HepG2 (cell line): ENCODE results near the gene RPS2. TPM values are rescaled to one million over a fixed set of nuclear protein-coding genes. Genes with fewer than 3 reads are reported as not detected.

Experiments used
- AGO1 ChIP-seq: fragments of 200-400 bp; formaldehyde crosslinking; IDR thresholded peaks from 2 replicates; pipeline ENCODE4 v1.6.1; 2017; ENCODE audit warnings: mild to moderate bottlenecking, low read depth, low read length, moderate library complexity; ENCODE audit not compliant: poor library complexity, severe bottlenecking
- BORCS8-MEF2B ChIP-seq: sonication (generic); formaldehyde crosslinking; IDR thresholded peaks from 2 replicates; pipeline ENCODE4 v1.8.0; 2022; ENCODE audit warnings: mild to moderate bottlenecking, missing genetic modification reagents
- EEA1 ChIP-seq: sonication (generic); formaldehyde crosslinking; IDR thresholded peaks from 2 replicates; pipeline ENCODE4 v1.5.1; 2020; ENCODE audit warnings: mild to moderate bottlenecking, missing genetic modification reagents, borderline replicate concordance
- FOSL1 ChIP-seq: sonication (generic); formaldehyde crosslinking; IDR thresholded peaks from 2 replicates; pipeline ENCODE4 v1.9.0; 2021; ENCODE audit warnings: missing genetic modification reagents, borderline replicate concordance
- GATAD2A ChIP-seq: IDR thresholded peaks from 2 replicates; pipeline ENCODE4 v1.6.1; 2016
- KDM2A ChIP-seq: sonication (generic); formaldehyde crosslinking; IDR thresholded peaks from 2 replicates; pipeline ENCODE4 v1.4.0; 2020; ENCODE audit warnings: low read depth, missing genetic modification reagents, borderline replicate concordance
- KLF6 ChIP-seq: IDR thresholded peaks from 2 replicates; pipeline ENCODE4 v1.8.0; 2016; ENCODE audit warnings: missing biosample characterization, missing genetic modification reagents
- MTERF4 ChIP-seq: sonication (generic); formaldehyde crosslinking; IDR thresholded peaks from 2 replicates; pipeline ENCODE4 v1.8.0; 2023; ENCODE audit warnings: mild to moderate bottlenecking, missing genetic modification reagents
- NFE2 ChIP-seq: sonication (generic); formaldehyde crosslinking; IDR thresholded peaks from 2 replicates; pipeline ENCODE4 v1.4.0; 2020; ENCODE audit warnings: missing genetic modification reagents
- RNF219 ChIP-seq: sonication (generic); formaldehyde crosslinking; IDR thresholded peaks from 2 replicates; pipeline ENCODE4 v1.5.0; 2020; ENCODE audit warnings: mild to moderate bottlenecking, missing genetic modification reagents
- THYN1 ChIP-seq: sonication (generic); formaldehyde crosslinking; IDR thresholded peaks from 2 replicates; pipeline ENCODE4 v1.8.1; 2023; ENCODE audit warnings: low read depth, mild to moderate bottlenecking, moderate library complexity, missing genetic modification reagents, borderline replicate concordance
- YEATS4 ChIP-seq: sonication (generic); formaldehyde crosslinking; IDR thresholded peaks from 2 replicates; pipeline ENCODE4 v1.4.0; 2020; ENCODE audit warnings: missing genetic modification reagents, borderline replicate concordance
- ZBTB21 ChIP-seq: sonication (generic); formaldehyde crosslinking; IDR thresholded peaks from 2 replicates; pipeline ENCODE4 v1.4.0; 2020; ENCODE audit warnings: missing genetic modification reagents
- ZNF230 ChIP-seq: sonication (generic); formaldehyde crosslinking; IDR thresholded peaks from 2 replicates; pipeline ENCODE4 v1.4.0; 2020; ENCODE audit warnings: mild to moderate bottlenecking, missing genetic modification reagents
- ZNF24 ChIP-seq: fragments of 450-650 bp; IDR thresholded peaks from 2 replicates; pipeline ENCODE4 v1.6.1; 2017; ENCODE audit warnings: antibody characterized with exemption, mild to moderate bottlenecking
- ZNF292 ChIP-seq: sonication (generic); formaldehyde crosslinking; IDR thresholded peaks from 2 replicates; pipeline ENCODE4 v1.8.1; 2022; ENCODE audit warnings: mild to moderate bottlenecking, low read depth, missing genetic modification reagents, borderline replicate concordance
- ZNF331 ChIP-seq: sonication (generic); formaldehyde crosslinking; IDR thresholded peaks from 2 replicates; pipeline ENCODE4 v1.4.0; 2020; ENCODE audit warnings: missing genetic modification reagents
- ZNF598 ChIP-seq: sonication (generic); formaldehyde crosslinking; IDR thresholded peaks from 2 replicates; pipeline ENCODE4 v1.5.1; 2020; ENCODE audit warnings: mild to moderate bottlenecking, missing genetic modification reagents, borderline replicate concordance
- ZNF670 ChIP-seq: sonication (generic); formaldehyde crosslinking; IDR thresholded peaks from 2 replicates; pipeline ENCODE4 v1.8.0; 2022; ENCODE audit warnings: mild to moderate bottlenecking, missing genetic modification reagents, borderline replicate concordance
- ZNF687 ChIP-seq: sonication (generic); formaldehyde crosslinking; IDR thresholded peaks from 2 replicates; pipeline ENCODE4 v1.5.1; 2020; ENCODE audit warnings: mild to moderate bottlenecking, missing genetic modification reagents, moderate library complexity
- ZNF709 ChIP-seq: sonication (generic); formaldehyde crosslinking; IDR thresholded peaks from 2 replicates; pipeline ENCODE4 v1.5.0; 2020; ENCODE audit warnings: mild to moderate bottlenecking, missing genetic modification reagents
- ZNF878 ChIP-seq: sonication (generic); formaldehyde crosslinking; IDR thresholded peaks from 2 replicates; pipeline ENCODE4 v1.8.1; 2023; ENCODE audit warnings: mild to moderate bottlenecking, missing genetic modification reagents, moderate library complexity
- ZSCAN22 ChIP-seq: sonication (generic); formaldehyde crosslinking; IDR thresholded peaks from 2 replicates; pipeline ENCODE4 v1.4.0; 2020; ENCODE audit warnings: mild to moderate bottlenecking, missing genetic modification reagents
- polyA plus RNA-seq, 8 experiments: library from polyadenylated mRNA; depleted of rRNA in 3 of 8; stranded (reverse) in 7 of 8; unstranded in 1 of 8; fragments of >200 nt; fragmentation: Illumina TruSeq in 4 of 8; extraction: Trizol in 4 of 8; gene quantifications; 2 replicates each; pipeline versions ENCODE4 v1.2.1 to v1.2.3, GENCODE V29; 2011 to 2016; ENCODE audit warnings: low read depth in 4 of 8, missing spikeins in 1 of 8, mixed read lengths in 1 of 8; ENCODE audit not compliant: insufficient read depth in 1 of 8
- total RNA-seq, 5 experiments: library from RNA; depleted of rRNA; stranded (reverse); fragments of >200 nt; fragmentation: Illumina TruSeq; extraction: Trizol; gene quantifications; 2 replicates each; pipeline ENCODE4 v1.2.3, GENCODE V29; 2016; ENCODE audit warnings: low read depth in 1 of 5

RPS2 gene
- total and polyA plus RNA-seq, 2 of the 13 experiments (the other 11 are each of a cell fraction or from before 2014, with no cell fraction given): 1,908 to 4,514 TPM

- TF ChIP-seq FOSL1 (CRISPR knock-in tag): no peak
- TF ChIP-seq ZBTB21 (CRISPR knock-in tag): no peak
- peak; percentile 94 for TF ChIP-seq KDM2A (CRISPR knock-in tag)
- TF ChIP-seq THYN1 (CRISPR knock-in tag): no peak
- peak; percentile 81 for TF ChIP-seq ZNF687
- TF ChIP-seq ZNF292 (CRISPR knock-in tag): no peak
- TF ChIP-seq ZNF598: peak; percentile 36; the same call in 1 of the 2 replicates
- peak; percentile 97 for TF ChIP-seq AGO1
- peak; percentile 43; the same call in 1 of the 2 replicates for TF ChIP-seq ZNF331 (CRISPR knock-in tag)
- peak; percentile 82; the same call in 1 of the 2 replicates for TF ChIP-seq ZNF670 (CRISPR knock-in tag)
- TF ChIP-seq KLF6 (CRISPR knock-in tag): peak; percentile 80
- no peak for TF ChIP-seq ZNF709 (CRISPR knock-in tag)
- no peak for TF ChIP-seq EEA1 (CRISPR knock-in tag)
- TF ChIP-seq ZNF230: peak; percentile 16; the same call in 1 of the 2 replicates
- TF ChIP-seq YEATS4 (CRISPR knock-in tag): peak; percentile 91
- TF ChIP-seq NFE2: no peak
- peak; percentile 45; the same call in 1 of the 2 replicates for TF ChIP-seq ZNF24
- 0 out of 2 replicates have a peak, but pooled peaks have one; percentile 53 for TF ChIP-seq MTERF4 (CRISPR knock-in tag)
- peak; percentile 62 for TF ChIP-seq GATAD2A (CRISPR knock-in tag)
- no peak for TF ChIP-seq RNF219 (CRISPR knock-in tag)
- peak; percentile 16; the same call in 1 of the 2 replicates for TF ChIP-seq ZNF878
- TF ChIP-seq ZSCAN22 (CRISPR knock-in tag): no peak
- TF ChIP-seq BORCS8-MEF2B (CRISPR knock-in tag): no peak; the same call in 1 of the 2 replicates
Measured at GRCh38 chr16:1983544-1984346, 19.1 kb upstream of the RPS2 start, which contains the start of gene GFER (continued).
